SK-N-MC (cell line): Measurements from ENCODE around the gene SLC22A9.

Experiments used
- FOXP2 ChIP-seq: optimal IDR thresholded peaks from 2 replicates; pipeline ENCODE3; 2011; ENCODE audit warnings: mild to moderate bottlenecking, moderate library complexity; ENCODE audit not compliant: insufficient read depth; ENCODE audit errors: extremely low read length, control extremely low read depth
- POLR2AphosphoS5 ChIP-seq: IDR thresholded peaks from 2 replicates; pipeline ENCODE4 v1.6.1; 2012; ENCODE audit warnings: mild to moderate bottlenecking, low read depth, low read length, borderline replicate concordance

- TF ChIP-seq POLR2AphosphoS5: no peak
- TF ChIP-seq FOXP2: no peak
These were observed 34.8 kb downstream of the SLC22A9 start for GRCh38 chr11:63404161-63404935.
